Testis (tissue), 2 donors: ENCODE data around the gene SLC35D2.
"Not testable (repeated sequence)": the region's sequence is repeated elsewhere in the genome, so short reads cannot be mapped to it uniquely, and the experiment has no call there.

Experiments used
- CTCF ChIP-seq, 3 experiments: fragments of 450-650 bp in 2 of 3; fragments of 200-600 bp in 1 of 3; sonication (generic) in 1 of 3; IDR thresholded peaks; one replicate each; pipeline ENCODE4 v1.5.1; 2016 to 2019; ENCODE audit warnings: antibody characterized with exemption in 3 of 3, mild to moderate bottlenecking in 2 of 3, moderate library complexity in 1 of 3
- POLR2A ChIP-seq: fragments of 450-650 bp; IDR thresholded peaks from one replicate; pipeline ENCODE4 v1.6.1; 2017; ENCODE audit warnings: antibody characterized with exemption, mild to moderate bottlenecking, moderate library complexity

- TF ChIP-seq CTCF (IDR thresholded peaks at IDR 0.05); POLR2A: not testable (repeated sequence)
These were observed 76.6 kb downstream of the SLC35D2 start for GRCh38 chr9:96306958-96307357.
